ENCODE measurements around the gene INPP5F. TPM values are rescaled to one million over a fixed set of nuclear protein-coding genes. Genes with fewer than 3 reads are reported as not detected.
"Not testable (repeated sequence)": the region's sequence is repeated elsewhere in the genome, so short reads cannot be mapped to it uniquely, and the experiment has no call there.

Gene INPP5F
- total RNA-seq, 2 donors from 2014 or later, result 6.2 to 8.3 TPM

- ATAC-seq (peak in 1 of 2 donors; percentile 59), DNase-seq (no peak)
- intact Hi-C loops (cut with DNase I), result no loop called here
Observed at GRCh38 chr10:119761106-119761505, 35.3 kb downstream of the INPP5F start.

- DNase-seq (no peak), ATAC-seq (no peak)
- intact Hi-C loops (cut with DNase I), result no loop called here
Observed at GRCh38 chr10:119762035-119762434, 36.2 kb downstream of the INPP5F start.

DNA sequence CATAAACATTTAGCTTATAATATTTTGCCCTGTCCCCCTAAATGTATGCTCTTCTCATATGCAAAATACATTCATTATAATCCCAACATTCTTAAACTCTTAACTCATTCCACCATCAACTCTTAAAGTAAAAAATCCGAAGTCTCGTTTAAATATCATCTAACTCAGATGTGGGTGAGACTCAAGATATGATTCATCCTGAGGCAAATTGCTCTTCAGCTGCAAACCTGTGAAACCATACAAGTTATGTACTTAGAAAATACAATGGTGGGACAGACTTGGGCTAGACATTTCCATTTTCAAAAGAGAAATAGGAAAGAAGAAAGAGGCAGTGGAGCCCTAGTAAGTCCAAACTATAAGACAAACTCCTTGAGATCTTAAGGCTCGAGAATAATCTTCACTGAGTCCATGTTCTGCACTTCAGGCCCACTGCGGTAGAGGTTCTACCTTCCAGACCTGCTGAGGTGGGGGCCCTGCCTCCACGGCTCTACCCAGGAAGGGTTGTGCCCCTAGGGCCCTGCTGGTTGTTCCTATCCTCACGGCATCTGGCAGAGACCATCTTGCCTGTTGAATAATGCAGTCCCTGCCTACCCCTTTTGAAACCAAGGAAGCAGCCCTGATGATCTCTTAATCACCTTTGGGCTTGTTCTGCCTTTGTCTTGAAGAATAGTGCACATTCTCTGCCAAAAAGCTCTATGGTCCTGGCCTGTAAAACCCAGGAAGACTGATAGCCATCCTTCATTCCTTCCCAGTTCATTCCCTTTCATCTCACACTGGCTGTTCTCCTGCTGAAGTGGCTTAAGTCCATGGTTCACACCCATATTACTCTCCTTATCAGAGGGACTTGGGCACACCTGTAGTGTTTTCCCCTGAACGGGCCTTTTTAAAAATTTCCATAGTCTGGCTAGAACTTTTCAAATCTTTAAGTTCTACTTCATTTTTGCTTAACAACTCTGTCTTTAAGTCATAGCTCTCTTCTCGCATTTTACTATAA lies 37.3 kb downstream of the INPP5F start:
- DNase-seq, result no peak
- intact Hi-C loops (cut with DNase I), result no loop called here

GRCh38 chr10:119768455-119769094 lies 42.7 kb downstream of the INPP5F start:
- DNase-seq (no peak), ATAC-seq (peak in 1 of 2 donors; percentile 48)
- intact Hi-C loops (cut with DNase I), result no loop called here

More for the DNA sequence above, 37.3 kb downstream of the INPP5F start:
- no peak for ATAC-seq

- DNase-seq (no peak), ATAC-seq (no peak)
- intact Hi-C loops (cut with DNase I), result no loop called here
Observed at GRCh38 chr10:119769886-119770285, 44.0 kb downstream of the INPP5F start.

DNA sequence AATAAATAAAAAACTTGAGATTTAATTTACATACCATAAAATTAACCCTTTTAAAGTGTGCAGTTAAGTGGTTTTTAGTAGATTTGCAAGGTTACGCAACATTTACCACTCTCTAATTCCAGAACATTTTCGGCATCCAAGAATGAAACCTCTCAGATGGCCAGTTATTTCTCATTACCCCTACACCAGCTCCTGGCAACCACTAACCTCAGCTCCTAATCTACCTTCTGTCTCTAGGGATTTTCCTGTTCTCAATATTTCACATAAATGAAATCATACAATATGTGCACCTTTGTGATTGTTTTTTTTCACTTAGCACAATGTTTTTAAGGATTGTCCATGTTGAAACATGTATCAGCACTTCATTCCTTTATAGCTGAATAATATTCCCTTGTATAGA lies 45.1 kb downstream of the INPP5F start:
- intact Hi-C loops (cut with DNase I), result no loop called here
- ATAC-seq, result no peak
- DNase-seq, result no peak

- DNase-seq, result no peak
- intact Hi-C loops (cut with DNase I), result no loop called here
- no peak for ATAC-seq
Observed at GRCh38 chr10:119772334-119772733, 46.5 kb downstream of the INPP5F start.

- intact Hi-C loops (cut with DNase I); ATAC-seq; DNase-seq: not testable (repeated sequence)
Observed at GRCh38 chr10:119773041-119773440, 47.2 kb downstream of the INPP5F start.

DNA sequence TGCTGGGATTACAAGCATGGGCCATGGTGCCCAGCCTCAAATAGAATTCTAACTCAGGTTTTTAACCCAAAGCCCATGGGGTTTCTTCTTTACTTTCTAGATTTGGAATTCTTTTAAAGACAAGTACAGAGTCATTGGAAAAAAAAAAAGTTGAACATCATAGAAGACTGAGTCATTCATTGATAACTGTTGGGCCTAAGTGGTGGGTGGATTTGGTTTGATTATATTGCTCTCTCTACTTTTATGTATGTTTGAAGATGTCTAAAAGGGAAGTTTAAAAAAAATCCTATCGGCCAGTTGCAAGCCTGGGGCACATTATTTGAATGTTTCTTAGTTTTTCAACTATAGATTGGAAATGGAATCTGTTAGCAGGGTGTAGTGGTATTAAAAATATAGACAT lies 49.7 kb downstream of the INPP5F start:
- no peak for ATAC-seq
- no peak for DNase-seq
- intact Hi-C loops (cut with DNase I), result no loop called here

DNA sequence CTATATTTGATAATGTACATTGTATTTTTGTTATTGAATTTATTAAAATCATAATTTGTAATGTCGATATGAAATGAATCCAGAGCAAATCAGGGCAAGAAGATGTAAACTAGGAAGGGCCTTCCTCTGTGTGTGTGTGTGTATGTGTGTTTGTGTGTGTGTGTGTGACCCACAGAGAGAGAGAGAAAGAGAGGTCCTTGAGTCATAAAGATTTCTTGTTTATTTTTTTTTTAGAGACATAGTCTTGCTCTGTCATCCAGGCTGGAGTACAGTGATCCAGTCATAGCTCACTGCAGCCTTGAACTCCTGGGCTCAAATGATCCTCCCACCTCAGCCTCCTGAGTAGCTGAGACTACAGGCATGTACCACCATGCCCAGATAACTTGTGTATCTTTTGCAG lies 50.7 kb downstream of the INPP5F start:
- intact Hi-C loops (cut with DNase I), result no loop called here
- DNase-seq, result no peak
- ATAC-seq, result no peak

GRCh38 chr10:119777686-119778085 lies 51.8 kb downstream of the INPP5F start:
- intact Hi-C loops (cut with DNase I), result no loop called here
- no peak for ATAC-seq
- no peak for DNase-seq

DNA sequence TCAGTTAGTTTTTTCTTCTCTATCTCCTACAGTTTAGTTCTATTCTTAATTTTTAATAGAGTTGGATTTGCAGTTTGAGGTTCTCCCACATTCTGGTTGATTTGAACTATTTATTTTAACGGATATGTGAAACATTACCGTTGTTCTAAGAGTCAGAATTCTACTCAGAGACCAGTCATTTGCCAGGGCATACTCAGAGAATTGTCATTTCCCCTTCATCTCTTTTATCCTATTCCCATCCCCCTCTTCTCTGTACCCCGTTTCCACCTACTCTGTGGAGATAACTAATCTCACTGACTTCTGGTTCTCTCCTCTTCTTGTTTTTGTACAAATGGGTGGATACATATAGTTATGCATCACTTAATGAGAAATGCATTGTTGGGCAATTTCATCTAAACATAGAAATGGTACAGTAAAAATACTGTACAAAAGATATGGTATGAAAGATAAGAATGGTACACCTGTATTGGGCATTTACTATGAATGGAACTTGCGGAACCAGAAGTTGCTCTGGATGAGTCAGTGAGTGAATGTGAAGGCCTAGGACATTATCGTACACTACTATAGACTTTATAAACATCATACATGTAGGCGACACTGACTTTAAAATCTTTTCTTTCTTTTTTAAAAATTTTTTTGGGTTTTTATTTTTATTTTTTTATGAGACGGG lies 53.1 kb downstream of the INPP5F start:
- no peak for DNase-seq
- ATAC-seq, result no peak
- intact Hi-C loops (cut with DNase I), result no loop called here

DNA sequence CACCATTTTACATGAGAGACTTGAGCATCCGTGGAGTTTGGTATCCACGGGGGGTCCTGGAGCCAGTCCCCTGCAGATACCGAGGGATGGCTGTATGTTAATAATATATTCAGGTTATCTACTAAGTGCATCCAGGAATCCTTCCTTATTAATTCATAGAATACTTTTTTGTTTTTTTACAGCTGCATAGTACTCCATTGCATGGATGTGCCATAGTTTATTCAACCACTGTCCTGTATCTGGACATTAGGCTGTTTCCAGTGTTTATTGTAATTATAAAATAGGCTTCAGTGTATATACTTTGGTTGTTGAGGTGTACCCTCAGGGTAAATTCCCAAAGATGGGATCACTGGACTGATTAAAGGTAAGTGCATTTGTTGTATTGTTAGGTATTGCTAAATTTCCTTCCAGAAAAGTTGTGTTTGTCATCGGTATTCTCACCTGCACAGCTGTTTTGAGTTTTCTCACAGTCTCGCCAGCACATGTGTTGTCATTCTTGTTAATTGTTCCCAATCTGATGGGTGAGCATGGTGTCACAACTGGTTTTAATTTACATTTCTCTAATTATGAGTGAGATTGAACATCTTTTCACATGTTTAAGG lies 55.1 kb downstream of the INPP5F start:
- DNase-seq (no peak), ATAC-seq (no peak)
- intact Hi-C loops (cut with DNase I), result no loop called here

DNA sequence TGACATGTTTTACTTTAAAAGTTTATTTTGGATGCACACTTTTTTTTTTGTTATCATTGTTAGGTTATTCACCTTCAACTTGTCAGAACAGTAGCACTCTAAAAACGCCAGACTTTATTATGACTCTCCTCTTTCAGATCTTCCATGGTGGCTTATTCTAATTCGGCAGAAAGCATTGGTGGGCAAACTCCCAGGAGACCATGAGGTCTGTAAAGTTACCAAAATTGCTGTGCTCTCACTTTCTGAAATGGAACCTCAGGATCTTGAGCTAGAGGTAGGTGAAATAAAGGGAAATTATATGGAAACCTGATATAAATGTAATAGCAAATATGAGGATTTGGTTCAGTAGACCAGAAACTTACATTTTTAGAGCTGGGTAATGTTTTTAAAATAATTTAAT lies 55.6 kb downstream of the INPP5F start:
- no peak for DNase-seq
- ATAC-seq, result no peak
- intact Hi-C loops (cut with DNase I), result no loop called here

DNA sequence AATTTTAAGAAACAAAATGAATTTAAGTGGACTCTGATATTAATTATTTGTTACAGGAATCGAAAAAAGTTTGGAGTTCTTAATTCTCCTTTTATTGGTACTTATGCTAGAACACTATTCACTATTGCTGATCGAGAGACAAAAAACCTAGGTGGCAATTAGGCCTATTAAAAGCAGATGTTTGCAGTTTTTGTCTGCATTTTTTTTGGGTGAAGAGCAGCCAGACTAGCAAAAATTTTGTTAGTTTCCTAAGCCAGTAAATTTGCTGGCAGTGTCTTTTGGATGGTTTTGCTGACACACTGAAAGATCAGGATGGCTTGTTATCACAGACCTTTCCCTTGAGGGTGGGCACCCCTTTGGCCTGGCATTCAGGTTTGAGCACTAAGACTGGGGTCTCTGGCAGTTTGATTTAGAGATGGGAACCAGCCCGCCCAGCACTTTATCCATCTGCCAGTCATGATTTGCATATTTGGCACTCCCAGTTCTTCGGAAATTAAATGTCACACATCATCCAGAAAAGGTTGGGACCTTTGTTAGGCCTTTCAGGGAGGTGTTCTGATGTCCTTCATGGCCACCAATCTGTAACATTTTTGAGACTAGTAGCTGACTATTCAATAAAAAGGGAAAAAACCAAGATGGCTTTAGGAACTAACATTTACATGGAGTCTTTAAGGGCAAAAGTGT lies 57.3 kb downstream of the INPP5F start:
- intact Hi-C loops (cut with DNase I), result no loop called here
- ATAC-seq (no peak), DNase-seq (no peak)

DNA sequence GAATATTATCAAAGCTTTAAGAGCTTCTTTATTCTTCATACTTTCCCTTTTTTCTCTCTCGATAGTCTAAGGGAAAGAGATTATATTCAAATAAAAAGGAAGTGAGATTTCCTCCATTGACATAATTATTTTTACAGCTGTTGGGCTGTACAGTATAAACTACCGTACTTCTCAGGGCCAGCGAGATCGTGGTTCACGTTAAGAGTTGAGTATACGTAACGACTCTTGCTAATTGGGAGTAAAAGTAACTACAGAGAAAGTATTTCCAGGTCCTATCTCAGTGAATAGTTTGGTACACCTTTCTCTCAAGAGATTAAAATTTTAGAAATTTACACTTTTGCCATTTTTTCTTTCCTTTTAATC lies 57.8 kb downstream of the INPP5F start:
- intact Hi-C loops (cut with DNase I), result no loop called here
- DNase-seq, result no peak
- ATAC-seq, result no peak

DNA sequence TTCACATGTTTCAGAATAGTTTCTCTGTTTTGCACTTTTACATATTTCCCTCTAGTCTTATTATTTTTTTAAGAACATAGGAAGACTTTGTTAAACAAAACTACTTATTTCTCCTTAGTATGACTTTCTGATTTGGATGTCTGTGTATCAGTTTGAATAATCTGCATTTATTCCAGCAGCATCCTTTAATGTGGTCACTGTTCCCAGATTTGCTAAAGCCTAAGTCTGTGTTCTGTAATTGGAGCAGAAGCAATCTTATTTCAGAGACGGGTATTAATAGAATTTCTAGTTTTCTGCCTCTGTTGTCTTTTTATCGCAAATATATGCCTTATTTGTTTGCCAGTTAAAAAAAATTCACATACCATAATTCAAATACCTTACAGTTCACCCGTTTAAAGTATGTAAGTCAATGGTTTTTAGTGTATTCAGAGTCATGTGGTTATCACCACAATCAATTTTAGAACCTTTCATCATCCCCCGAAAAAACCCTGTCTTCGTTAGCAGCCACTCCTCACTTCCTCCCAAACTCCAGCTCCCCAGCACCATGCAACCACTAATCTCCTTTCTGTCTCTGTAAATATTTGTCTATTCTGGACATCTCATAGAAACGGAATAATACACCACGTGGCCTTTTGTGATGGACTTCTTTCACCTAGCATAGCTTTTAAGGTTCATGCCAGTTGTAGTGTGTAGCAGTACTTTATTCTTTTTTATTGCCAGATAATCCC lies 58.7 kb downstream of the INPP5F start:
- intact Hi-C loops (cut with DNase I), result no loop called here
- no peak for ATAC-seq
- DNase-seq, result no peak

DNA sequence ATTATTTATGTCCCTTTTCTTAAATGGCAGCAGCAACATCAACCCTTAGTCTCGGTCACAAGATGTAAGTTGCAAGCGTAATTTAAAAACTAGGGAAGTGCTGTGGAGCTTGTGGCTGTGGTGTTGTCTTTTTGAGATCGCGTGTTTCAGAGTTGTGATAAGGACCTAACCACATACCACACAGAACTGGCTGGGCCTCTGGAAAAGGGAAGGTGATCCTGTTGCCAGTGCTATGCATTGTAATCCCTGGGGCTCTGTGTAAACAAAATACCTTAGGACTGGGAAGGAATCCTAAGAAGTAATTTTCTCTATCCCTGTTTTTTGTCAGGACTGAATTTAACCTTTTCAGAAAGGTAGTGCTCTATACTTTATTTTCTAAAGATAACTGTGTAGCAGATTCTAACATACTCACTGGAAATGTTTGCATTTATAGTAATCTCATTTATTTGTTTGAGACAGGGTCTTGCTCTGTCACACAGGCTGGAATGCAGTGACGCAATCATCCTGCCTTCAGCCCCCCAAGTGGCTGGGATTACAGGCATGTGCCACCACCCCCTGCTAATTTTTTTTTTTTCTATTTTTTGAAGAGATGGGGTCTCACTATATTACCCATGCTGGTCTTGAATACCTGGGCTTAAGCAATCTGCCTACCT lies 60.4 kb downstream of the INPP5F start:
- no peak for DNase-seq
- ATAC-seq, result peak in 1 of 2 donors; percentile 44
- intact Hi-C loops (cut with DNase I), result no loop called here
